Spleen (tissue), 11 donors: ENCODE data around the gene IFI27. TPM values are rescaled to one million over a fixed set of nuclear protein-coding genes. Genes with fewer than 3 reads are reported as not detected.

Source experiments
- DNase-seq: peaks from one replicate; pipeline ENCODE4 v3.0.0-alpha.2; 2020
- H3K27ac ChIP-seq, 8 donors: fragments of 200-600 bp; sonication (generic) in 7 of 8; 1 replicate in 4 of 8; 2 replicates in 4 of 8; pipeline versions ENCODE4 v1.5.0 to v1.8.0; 2016 to 2021; ENCODE audit warnings: inconsistent platforms in 4 of 8, mild to moderate bottlenecking in 4 of 8, moderate library complexity in 1 of 8
- H3K27me3 ChIP-seq, 7 donors: fragments of 200-600 bp; sonication (generic) in 6 of 7; replicated peaks in 1 of 7; 1 replicate in 4 of 7; 2 replicates in 3 of 7; pipeline versions ENCODE4 v1.5.0 to v1.8.0; 2016 to 2021; ENCODE audit warnings: inconsistent platforms in 3 of 7, mild to moderate bottlenecking in 1 of 7
- H3K36me3 ChIP-seq, 6 donors: fragments of 200-600 bp; sonication (generic) in 5 of 6; 1 replicate in 4 of 6; 2 replicates in 2 of 6; pipeline versions ENCODE4 v1.5.0 to v1.8.0; 2016 to 2021; ENCODE audit warnings: inconsistent platforms in 2 of 6
- H3K4me1 ChIP-seq, 6 donors: fragments of 200-600 bp; sonication (generic) in 5 of 6; 1 replicate in 3 of 6; 2 replicates in 3 of 6; pipeline versions ENCODE4 v1.5.0 to v1.8.0; 2016 to 2021; ENCODE audit warnings: inconsistent platforms in 3 of 6
- H3K4me3 ChIP-seq, 8 donors: fragments of 200-600 bp; sonication (generic) in 7 of 8; 1 replicate in 4 of 8; 2 replicates in 4 of 8; pipeline versions ENCODE4 v1.5.0 to v1.8.0; 2016 to 2021; ENCODE audit warnings: inconsistent platforms in 4 of 8, mild to moderate bottlenecking in 4 of 8, moderate library complexity in 2 of 8
- H3K9me3 ChIP-seq, 8 donors: fragments of 200-600 bp; sonication (generic) in 7 of 8; 1 replicate in 4 of 8; 2 replicates in 4 of 8; pipeline versions ENCODE4 v1.5.0 to v1.8.0; 2016 to 2021; ENCODE audit warnings: inconsistent platforms in 4 of 8
- POLR2A ChIP-seq, 3 donors: fragments of 450-650 bp; IDR thresholded peaks; one replicate each; pipeline ENCODE4 v1.5.1; 2017; ENCODE audit warnings: antibody characterized with exemption in 3 of 3, mild to moderate bottlenecking in 1 of 3
- POLR2AphosphoS5 ChIP-seq, 3 donors: sonication (generic); formaldehyde crosslinking; IDR thresholded peaks; one replicate each; pipeline ENCODE4 v1.5.1; 2017; ENCODE audit warnings: antibody characterized with exemption in 3 of 3
- WGBS, 5 donors: extraction: QIAGEN DNeasy Blood & Tissue Kit in 3 of 5; methylation state at CpG; one replicate each; pipeline versions ENCODE4 v1.1.5 to v1.1.7; 2013 to 2018; 5-methylcytosine and 5-hydroxymethylcytosine counted together
- intact Hi-C: fragments of 100-400 bp; cut with DNase I; formaldehyde crosslinking; loops from one replicate; pipeline ENCODE4 v1.15.0; 2023; ENCODE audit warnings: low total_unique reads
- polyA plus RNA-seq, 3 donors: library from polyadenylated mRNA; stranded (reverse); fragments of 200-250 nt; gene quantifications; one replicate each; pipeline ENCODE4 v1.2.1, GENCODE V29; 2013
- total RNA-seq, 7 donors: library from RNA; depleted of rRNA in 3 of 7; stranded (reverse); fragments of >200 nt in 3 of 7; fragmentation: NEBNext Ultra II Directional in 4 of 7; extraction: Animal tissue kit (Norgen Biotek cat#: 25700) in 4 of 7; gene quantifications; one replicate each; pipeline versions ENCODE4 v1.1.0 to v1.2.1, GENCODE V29; 2016 to 2021
- TF ChIP-seq, protein P1 (sequence below), 11 experiments: fragments of 200-600 bp in 7 of 11; fragments of 450-650 bp in 4 of 11; sonication (generic) in 4 of 11; IDR thresholded peaks in 8 of 11; conservative IDR thresholded peaks in 3 of 11; 1 replicate in 7 of 11; 2 replicates in 4 of 11; pipeline versions ENCODE4 v1.4.0 to v1.8.0; 2016 to 2021; ENCODE audit warnings: antibody characterized with exemption in 11 of 11, inconsistent platforms in 4 of 11, mild to moderate bottlenecking in 1 of 11
- donor health status: healthy with polysubstance abuse.
- donor health status: DM: no; HTN: no; CAD: no; lungs with moderate emphysema.
- donor health status: DM: no; HTN: no; CAD: no.
- donor health status: Bipolar disorder and iron deficiency.
- donor health status: healthy.
- donor health status: DM: no; HTN: no; CAD: no.
- donor health status: DM: yes; HTN: yes; CAD: no.

The IFI27 gene
- total and polyA plus RNA-seq, 10 donors = 304 to 1,170 (median 719) TPM

- no peak overlapping the region for H3K27ac ChIP-seq
Measured at GRCh38 chr14:94097091-94097490, 13.4 kb upstream of the IFI27 start.

GRCh38 chr14:94098326-94098992, 12.1 kb upstream of the IFI27 start:
- no peak for DNase-seq
- intact Hi-C loops = no loop called here
- Histone ChIP-seq H3K27me3 (no peaks in the 10 kb centered on the region), H3K4me1 (no peaks in the 10 kb centered on the region), H3K9me3 (no peaks in the 10 kb centered on the region), H3K27ac (no peak overlapping the region), H3K4me3 (no peak overlapping the region), H3K36me3 (peaks cover 0 to 32% (median 0%) of the 10 kb centered on the region in 6 donors)
- WGBS, 5 donors = 65 to 80% (median 71%) methylated on average over 10 of the region's 10 CpGs
- TF ChIP-seq, protein P1, sequence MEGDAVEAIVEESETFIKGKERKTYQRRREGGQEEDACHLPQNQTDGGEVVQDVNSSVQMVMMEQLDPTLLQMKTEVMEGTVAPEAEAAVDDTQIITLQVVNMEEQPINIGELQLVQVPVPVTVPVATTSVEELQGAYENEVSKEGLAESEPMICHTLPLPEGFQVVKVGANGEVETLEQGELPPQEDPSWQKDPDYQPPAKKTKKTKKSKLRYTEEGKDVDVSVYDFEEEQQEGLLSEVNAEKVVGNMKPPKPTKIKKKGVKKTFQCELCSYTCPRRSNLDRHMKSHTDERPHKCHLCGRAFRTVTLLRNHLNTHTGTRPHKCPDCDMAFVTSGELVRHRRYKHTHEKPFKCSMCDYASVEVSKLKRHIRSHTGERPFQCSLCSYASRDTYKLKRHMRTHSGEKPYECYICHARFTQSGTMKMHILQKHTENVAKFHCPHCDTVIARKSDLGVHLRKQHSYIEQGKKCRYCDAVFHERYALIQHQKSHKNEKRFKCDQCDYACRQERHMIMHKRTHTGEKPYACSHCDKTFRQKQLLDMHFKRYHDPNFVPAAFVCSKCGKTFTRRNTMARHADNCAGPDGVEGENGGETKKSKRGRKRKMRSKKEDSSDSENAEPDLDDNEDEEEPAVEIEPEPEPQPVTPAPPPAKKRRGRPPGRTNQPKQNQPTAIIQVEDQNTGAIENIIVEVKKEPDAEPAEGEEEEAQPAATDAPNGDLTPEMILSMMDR (IDR thresholded peaks at IDR 0.05 in 8 of 11, conservative IDR thresholded peaks at IDR 0.05 in 3 of 11) = no peak
- TF ChIP-seq POLR2AphosphoS5 (IDR thresholded peaks at IDR 0.05) = no peak
- TF ChIP-seq POLR2A (IDR thresholded peaks at IDR 0.05) = no peak

More at GRCh38 chr14:94097091-94097490, 13.4 kb upstream of the IFI27 start:
- no peak for DNase-seq
- H3K4me1 ChIP-seq = no peaks in the 10 kb centered on the region
- intact Hi-C loops = no loop called here
- no peak overlapping the region for H3K4me3 ChIP-seq
- TF ChIP-seq, protein P1 (IDR thresholded peaks at IDR 0.05 in 8 of 11, conservative IDR thresholded peaks at IDR 0.05 in 3 of 11) = no peak
- no peak for TF ChIP-seq POLR2A (IDR thresholded peaks at IDR 0.05)
- no peak for TF ChIP-seq POLR2AphosphoS5 (IDR thresholded peaks at IDR 0.05)
- no peaks in the 10 kb centered on the region for H3K9me3 ChIP-seq
- peaks cover 0 to 26% (median 0%) of the 10 kb centered on the region in 6 donors for H3K36me3 ChIP-seq
- no peaks in the 10 kb centered on the region for H3K27me3 ChIP-seq
- WGBS, 5 donors = 93 to 99% (median 96%) methylated on average over 4 of the region's 4 CpGs

DNA sequence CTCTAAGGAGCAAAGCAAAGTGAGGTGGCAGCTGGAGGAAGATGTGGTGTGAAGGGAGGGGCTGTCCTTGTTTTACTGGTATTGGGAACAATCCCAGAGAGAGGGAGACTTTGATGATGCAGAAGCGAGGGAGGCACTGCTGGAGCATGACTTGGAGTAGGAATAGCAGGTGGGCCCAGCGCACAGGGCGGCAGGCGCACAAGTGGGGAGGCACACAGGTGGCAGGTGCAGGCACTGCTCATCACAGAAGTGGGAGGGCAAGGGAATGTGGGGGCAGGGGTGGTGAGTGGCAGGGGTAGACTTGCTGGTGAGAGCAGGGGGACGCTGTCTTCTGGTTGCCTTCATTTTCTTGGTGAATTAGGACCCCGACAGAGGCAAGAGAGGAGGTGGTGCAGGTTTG, 11.5 kb upstream of the IFI27 start:
- Histone ChIP-seq H3K27me3 (no peaks in the 10 kb centered on the region), H3K36me3 (peaks cover 0 to 32% (median 0%) of the 10 kb centered on the region in 6 donors), H3K4me1 (no peaks in the 10 kb centered on the region), H3K27ac (no peak overlapping the region), H3K9me3 (no peaks in the 10 kb centered on the region), H3K4me3 (no peak overlapping the region)
- intact Hi-C loops = no loop called here
- no peak for DNase-seq
- WGBS, 5 donors = 67 to 96% (median 81%) methylated on average over 6 of the region's 6 CpGs
- TF ChIP-seq POLR2A (IDR thresholded peaks at IDR 0.05) = no peak
- TF ChIP-seq, protein P1 (IDR thresholded peaks at IDR 0.05 in 8 of 11, conservative IDR thresholded peaks at IDR 0.05 in 3 of 11) = no peak
- no peak for TF ChIP-seq POLR2AphosphoS5 (IDR thresholded peaks at IDR 0.05)

GRCh38 chr14:94100847-94101246, 9.7 kb upstream of the IFI27 start:
- DNase-seq = no peak
- H3K27me3 ChIP-seq = no peaks in the 10 kb centered on the region
- TF ChIP-seq POLR2AphosphoS5 (IDR thresholded peaks at IDR 0.05) (no peak), POLR2A (IDR thresholded peaks at IDR 0.05) (no peak)
- TF ChIP-seq, protein P1 (IDR thresholded peaks at IDR 0.05 in 8 of 11, conservative IDR thresholded peaks at IDR 0.05 in 3 of 11) = no peak
- intact Hi-C loops = no loop called here
- H3K9me3 ChIP-seq = no peaks in the 10 kb centered on the region
- H3K4me3 ChIP-seq = no peak overlapping the region
- WGBS, 5 donors = 81 to 100% (median 92%) methylated on average over 2 to 4 of the region's 4 CpGs
- H3K36me3 ChIP-seq = peaks cover 0 to 32% (median 0%) of the 10 kb centered on the region in 6 donors
- no peak overlapping the region for H3K27ac ChIP-seq
- no peaks in the 10 kb centered on the region for H3K4me1 ChIP-seq
